Activated T-cell treated with anti-CD3 and anti-CD28 coated beads, Interleukin-2, amount 50 U/mL, for 48 hours (primary cell): ENCODE results near the gene ARHGAP22.
A peak's percentile ranks its signal among the peaks of the same experiment; 100 is the strongest.

Experiments
- DNase-seq, 2 experiments: peaks; one replicate each; pipeline ENCODE4 v3.0.0-alpha.2; 2020

The ARHGAP22 gene

DNA sequence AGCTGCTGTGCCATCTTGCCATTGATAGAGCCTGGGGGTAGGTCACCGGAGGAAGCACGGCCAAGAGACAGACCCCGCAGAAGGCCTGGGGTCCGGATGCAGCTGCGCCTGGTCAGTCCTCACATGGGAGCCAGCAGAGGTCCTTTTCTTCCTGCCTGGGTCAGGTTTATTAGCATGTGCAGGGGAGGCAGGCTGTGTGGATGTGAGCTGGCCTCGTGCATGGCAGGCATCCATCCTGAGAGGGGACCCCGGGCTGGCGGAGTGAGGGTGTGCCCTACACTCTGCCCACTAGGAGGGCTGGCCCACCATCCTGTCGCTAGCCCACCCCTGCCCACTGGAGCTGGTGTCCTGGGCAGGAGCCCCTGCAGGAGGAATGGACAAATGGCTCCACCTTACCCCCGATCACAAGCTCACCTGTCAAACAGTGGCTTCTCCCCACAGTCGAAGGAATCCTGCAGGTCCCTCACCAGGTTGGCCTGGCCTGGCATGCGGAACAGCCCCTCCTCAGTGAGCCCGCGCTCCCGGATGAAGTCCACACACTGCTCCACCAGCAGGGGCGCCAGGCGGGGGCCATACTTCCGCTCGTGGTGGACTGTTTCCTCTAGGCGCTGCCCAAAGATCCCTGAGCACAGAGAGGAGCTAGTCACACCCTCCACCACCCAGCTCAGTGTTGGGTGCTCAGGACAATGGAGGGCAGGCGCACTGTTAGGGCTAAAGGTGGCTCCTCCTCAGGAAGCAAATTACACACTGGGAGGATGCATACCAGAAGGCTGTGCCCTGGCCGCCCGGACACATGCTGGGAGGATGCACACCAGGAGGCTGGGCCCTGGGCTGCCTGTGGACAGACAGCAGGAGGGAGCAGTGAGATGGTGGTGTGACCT is 145.4 kb downstream of the ARHGAP22 start:
- DNase-seq = peak; percentile 7 to 17

DNA sequence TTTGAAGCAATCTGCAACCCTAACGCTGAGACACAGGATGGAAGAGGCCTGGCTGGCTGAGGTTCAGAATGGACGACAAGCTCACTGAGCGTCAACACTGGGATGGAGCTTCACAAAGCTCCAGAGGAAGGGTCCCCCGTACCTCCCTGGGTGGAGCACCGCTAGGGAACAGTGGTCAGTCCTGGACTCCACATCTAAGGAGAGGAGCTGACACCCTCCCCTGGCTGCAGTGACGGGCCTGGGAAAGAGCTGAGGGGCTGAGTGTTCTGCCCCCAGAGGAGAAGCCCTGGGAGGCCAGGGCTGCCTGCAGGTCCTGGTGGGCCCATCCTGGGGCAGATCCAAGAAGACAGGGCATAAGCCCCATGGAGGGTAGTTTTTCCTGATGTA is 146.2 kb downstream of the ARHGAP22 start:
- peak; percentile 6 to 9 for DNase-seq

GRCh38 chr10:48457949-48458661 is 146.8 kb downstream of the ARHGAP22 start:
- no peak for DNase-seq

DNA sequence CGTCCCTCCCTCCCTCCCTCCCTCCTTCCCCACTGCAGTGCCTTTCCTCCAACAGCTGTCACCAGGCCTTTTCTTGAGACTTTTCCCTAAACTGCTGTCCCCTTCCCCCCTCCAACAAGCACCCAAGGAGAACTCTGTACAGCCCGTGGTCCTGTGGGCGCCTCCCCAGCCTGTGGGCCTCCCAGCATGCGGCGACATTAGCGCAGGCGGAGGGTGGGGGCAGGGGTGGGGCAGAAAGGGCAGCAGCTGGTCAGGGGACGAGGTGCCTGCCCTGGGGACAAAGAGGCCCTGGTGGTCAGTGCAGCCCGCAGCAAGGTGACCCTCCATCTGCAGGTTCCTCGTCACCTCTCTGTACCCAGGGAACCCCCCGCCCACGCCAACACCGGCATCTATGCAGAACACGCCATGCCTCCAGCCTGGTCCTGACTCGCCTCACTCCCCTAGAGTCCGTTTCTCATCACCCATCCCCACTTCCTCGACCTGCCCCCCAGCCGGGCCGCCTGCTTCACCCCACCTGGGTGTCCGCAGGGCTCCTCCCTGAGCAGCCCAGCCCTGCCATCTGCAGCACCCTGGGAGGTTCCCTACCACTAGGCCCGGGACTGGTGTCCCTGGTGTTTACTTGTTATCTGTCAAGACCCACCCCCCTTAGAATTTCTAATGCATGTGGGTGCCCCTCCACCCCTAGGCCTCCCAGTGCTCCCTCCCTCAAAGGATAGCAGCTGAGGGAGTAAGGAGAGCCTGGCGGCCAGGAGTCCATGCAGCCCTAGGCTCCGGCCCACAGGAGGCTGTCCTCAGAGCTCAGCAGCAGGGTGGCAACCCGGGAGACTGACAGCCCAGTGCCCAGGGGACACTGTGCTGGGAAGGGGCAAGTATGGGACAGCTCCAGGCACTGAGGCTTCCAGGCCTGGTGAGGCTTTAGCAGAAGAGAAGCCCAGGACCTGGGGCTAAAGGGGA is 147.8 kb downstream of the ARHGAP22 start:
- peak in 1 of 2 experiments; percentile 20 for DNase-seq

- DNase-seq = peak; percentile 4 to 7
Measured at GRCh38 chr10:48456361-48456804, 148.5 kb downstream of the ARHGAP22 start.

DNA sequence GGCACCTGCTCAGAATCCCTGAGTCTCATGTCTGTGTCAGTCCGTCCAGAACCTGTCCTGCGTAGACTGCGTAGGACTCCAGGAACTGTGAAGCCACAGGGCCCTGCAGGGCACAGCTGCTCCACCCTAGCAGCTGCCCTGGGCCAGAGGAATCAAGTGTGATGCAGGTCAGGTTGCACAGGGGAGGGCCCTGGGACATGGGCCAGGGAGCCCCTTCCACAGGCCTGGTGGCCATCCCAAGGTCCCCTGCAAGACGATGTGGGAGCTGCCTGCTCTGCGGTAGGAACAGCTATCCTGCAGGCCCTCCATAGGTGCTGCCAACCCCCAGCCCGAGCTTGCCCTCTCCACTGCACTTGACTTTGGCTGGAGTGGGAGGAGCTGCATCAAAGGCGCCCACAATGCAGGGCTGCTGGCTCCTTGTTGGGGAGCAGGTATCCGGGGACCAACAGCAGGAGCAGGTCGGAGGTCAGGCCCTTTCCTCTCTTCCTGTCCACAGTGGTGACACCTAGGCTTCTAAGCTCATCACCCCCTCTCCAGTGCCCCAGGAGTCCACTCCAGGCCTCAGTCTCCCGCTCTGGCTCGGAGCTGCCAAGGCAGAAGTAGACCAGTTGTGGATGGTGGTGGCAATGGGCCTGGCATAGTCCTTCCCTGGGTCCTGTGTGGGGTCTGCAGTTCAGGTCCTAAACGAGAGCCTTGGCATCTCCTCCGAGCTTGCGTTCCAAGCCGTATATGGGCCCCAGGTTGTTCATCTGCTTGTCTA is 149.3 kb downstream of the ARHGAP22 start:
- DNase-seq = peak; percentile 4 to 10

DNA sequence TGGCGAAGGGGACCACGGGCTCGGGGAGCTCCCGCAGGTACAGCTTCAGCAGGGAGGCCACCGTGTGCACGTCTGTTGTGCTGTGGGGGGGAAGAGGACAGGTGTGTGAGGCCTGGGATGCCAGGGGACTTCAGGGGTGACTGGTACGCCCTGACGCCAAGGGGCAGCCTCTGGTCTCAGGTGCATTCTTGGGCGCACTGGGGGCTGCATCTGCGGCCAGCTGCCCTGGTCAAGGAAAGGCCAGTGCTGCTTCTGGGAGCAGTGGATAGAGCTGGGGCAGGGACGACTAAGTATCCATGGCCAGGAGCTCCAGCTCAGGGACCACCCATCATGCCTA is 149.8 kb downstream of the ARHGAP22 start:
- peak in 1 of 2 experiments; percentile 6 for DNase-seq

DNA sequence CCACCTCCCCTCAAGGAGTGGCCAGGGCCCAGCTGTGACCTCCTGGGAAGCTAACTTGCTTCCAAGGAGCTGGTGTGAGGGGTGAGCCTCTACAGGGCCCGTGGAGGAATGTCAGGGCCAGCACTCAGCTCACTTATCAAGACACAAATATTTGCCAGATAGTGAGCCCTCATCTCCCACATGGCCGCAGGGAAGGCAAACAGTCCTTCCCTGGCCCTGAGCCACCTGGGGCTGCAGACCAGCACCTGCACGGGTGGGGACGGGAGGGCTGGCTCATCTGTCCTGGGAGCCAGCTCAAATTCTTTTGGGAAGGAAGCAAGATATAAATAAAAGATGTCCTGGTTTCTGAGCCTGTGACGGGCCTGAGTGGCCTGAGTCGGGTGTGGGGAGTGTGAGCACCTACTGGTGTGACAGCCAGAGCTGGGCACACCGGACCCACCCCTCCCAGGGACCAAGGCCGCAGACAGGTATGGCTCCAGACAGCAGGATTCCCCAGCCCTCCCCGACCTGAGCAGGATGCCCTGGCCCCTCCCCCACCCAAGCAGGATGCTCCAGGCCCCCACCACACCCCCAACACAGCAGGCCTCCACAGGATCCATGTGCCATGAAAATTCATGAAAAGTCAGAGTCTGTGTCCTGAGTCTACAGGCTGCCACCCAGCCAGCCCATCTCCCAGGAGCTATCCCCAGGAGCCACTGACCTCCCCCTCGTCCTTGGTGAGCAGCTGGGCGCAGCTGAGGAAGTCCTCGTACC is 150.4 kb downstream of the ARHGAP22 start:
- peak in 1 of 2 experiments; percentile 8 for DNase-seq

- DNase-seq = peak; percentile 7 to 8
Measured at GRCh38 chr10:48453451-48454301, 151.2 kb downstream of the ARHGAP22 start.

DNA sequence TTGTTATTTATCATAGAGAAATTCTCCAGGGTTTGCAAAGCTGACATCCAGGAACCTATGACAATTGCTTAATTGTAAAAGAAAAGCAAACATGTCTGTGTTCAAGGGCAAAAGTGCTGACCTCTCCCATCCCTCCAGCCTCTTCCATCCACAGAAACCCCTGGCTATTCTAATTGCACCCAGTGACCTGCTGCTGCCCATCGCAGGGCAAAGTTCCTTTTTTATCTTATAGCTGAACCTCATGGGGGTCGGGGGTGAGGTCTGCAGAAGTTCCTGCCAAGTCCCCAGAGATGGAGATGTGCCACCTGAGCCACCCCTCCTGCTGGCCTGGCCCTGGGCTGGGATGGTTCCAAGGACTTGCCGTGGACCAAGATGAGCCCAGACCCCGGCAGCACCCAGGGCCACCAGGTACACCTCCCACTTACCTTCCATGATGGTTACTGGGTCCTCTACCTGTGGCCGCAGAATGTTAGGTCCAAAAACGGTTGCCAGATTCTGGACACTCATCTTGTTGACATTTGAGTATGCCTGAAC is 151.9 kb downstream of the ARHGAP22 start:
- DNase-seq = no peak

GRCh38 chr10:48451969-48452878 is 152.6 kb downstream of the ARHGAP22 start:
- no peak for DNase-seq

DNA sequence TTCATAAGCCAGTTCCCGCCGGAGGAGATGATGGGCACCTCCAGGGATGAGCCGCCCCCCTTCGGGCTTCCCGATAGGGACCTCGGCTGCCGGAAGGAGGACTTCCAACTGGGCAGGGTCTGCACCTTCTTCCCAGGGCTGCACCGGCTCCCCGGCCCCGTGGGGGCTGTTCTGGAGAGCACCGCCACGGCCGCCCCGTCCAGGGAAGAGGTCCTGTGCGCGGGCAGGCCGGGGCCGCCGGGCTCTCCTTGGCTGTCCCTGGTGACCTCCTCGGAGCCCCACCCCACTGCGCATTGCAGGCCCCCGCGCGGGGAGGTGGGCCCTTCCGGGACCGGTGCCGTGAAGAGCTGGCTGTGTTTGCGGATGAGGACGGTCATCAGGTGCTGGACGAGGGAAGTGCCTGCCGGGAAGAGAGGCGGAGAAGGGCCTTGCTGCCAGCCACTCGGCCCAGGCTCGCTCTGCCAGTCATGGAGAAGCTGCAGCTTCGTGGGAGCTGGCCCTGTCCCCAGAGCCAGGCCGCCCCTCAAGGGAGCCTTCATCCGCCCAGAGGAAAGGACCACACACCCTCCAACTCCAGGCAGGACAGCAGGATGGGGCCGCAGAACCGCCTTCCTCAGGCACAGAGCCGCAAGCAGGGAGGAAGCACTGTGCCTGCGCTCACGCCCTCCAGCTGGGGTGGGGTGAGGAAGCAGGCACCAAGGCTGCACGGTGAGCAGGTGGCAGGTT is 154.0 kb downstream of the ARHGAP22 start:
- no peak for DNase-seq

GRCh38 chr10:48450233-48450740 is 154.6 kb downstream of the ARHGAP22 start:
- no peak for DNase-seq

DNA sequence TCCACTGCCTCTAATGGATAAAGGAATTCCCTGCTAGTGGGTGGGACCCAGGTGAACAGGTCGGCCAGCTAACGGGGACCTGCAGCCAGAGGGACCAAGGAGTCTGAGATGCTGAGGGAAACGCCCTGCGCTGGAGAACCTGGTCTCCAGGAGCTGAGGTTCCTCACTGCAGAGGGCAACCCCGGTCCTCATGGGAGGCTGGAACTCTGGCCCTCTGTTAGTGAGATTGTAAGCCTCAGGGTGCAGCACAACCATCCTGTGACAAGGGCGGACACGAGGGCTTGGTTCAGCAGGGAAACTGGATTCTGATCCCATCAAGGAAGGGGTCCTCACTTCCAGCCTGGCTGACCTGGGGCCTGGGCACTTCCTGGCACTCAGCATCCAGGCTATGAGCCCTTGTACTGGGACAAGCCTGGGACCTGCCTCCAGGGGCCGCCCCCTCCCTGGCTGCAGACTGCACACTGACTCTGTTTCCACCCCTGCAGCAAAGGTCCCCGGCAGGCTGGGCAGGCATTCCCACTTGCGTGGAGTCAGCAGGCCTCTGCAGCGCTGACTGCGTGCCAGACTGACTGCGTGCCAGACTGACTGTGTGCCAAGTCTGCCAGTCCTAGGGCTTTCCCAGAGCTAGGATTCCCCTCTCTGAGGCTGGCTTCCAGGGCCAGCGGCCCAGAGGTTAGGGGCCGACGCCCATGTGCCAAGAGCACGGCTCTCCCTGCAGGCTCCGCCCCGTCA is 155.2 kb downstream of the ARHGAP22 start:
- peak in 1 of 2 experiments; percentile 4 for DNase-seq

- no peak for DNase-seq
Measured at GRCh38 chr10:48448796-48449195, 156.1 kb downstream of the ARHGAP22 start.

- DNase-seq = no peak
Measured at GRCh38 chr10:48447356-48448215, 157.3 kb downstream of the ARHGAP22 start.
